ENCODE measurements around the gene PAIP1.

Gene PAIP1

GRCh38 chr5:43536972-43537371 is 19.9 kb downstream of the PAIP1 start:
- Histone ChIP-seq H3K9me3 (ENCODE audit: insufficient read depth, low read length) (no peaks in the 10 kb centered on the region), H3K4me2 (ENCODE audit: low read length) (no peak overlapping the region), H3K27me3 (ENCODE audit: low read depth, low read length) (no peaks in the 10 kb centered on the region), H3K4me1 (ENCODE audit: low read length) (peaks cover 19% of the 10 kb centered on the region), H3K36me3 (replicated peaks; ENCODE audit: low read depth, low read length) (peaks cover 38% of the 10 kb centered on the region), H3K27ac (ENCODE audit: low read length) (no peak overlapping the region), H3K79me2 (ENCODE audit: low read length) (peaks cover 3% of the 10 kb centered on the region; the same call in 1 of the 2 replicates), H3K4me3 (ENCODE audit: low read length) (no peak overlapping the region), H3K9ac (ENCODE audit: low read length) (no peak overlapping the region), H4K20me1 (ENCODE audit: insufficient read depth, low read length) (no peaks in the 10 kb centered on the region), H2AFZ (ENCODE audit: low read depth, low read length) (no peak overlapping the region)
- TF ChIP-seq EZH2phosphoT487 (IDR thresholded peaks at IDR 0.05; ENCODE audit: low read depth) (no peak), CTCF (IDR thresholded peaks at IDR 0.05; ENCODE audit: low read depth, low read length) (no peak)

DNA sequence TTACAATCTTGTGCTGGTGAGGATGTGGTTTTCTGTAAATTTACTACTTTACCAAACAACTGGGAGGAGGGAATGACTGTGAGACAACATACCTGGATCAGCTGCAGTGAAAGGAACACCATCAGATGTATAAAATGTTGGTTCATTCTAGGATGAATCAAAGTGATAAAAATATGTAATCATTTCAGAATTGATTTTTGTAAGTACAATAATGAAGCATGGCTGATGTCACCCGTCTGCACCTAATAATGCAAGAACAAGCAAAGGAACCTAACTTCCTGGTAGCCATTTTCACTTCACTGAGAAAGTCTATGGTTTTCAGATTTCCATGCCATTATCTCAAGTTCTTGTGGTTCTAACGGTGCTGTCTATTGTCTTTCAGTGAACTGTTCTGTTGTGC is 23.2 kb downstream of the PAIP1 start:
- Histone ChIP-seq H3K9ac (ENCODE audit: low read length) (no peak overlapping the region), H3K9me3 (ENCODE audit: insufficient read depth, low read length) (no peaks in the 10 kb centered on the region), H3K36me3 (replicated peaks; ENCODE audit: low read depth, low read length) (peaks cover 39% of the 10 kb centered on the region), H4K20me1 (ENCODE audit: insufficient read depth, low read length) (no peaks in the 10 kb centered on the region), H2AFZ (ENCODE audit: low read depth, low read length) (no peak overlapping the region), H3K27ac (ENCODE audit: low read length) (peak overlapping the region; percentile 46), H3K4me3 (ENCODE audit: low read length) (no peak overlapping the region), H3K27me3 (ENCODE audit: low read depth, low read length) (no peaks in the 10 kb centered on the region), H3K4me2 (ENCODE audit: low read length) (no peak overlapping the region), H3K79me2 (ENCODE audit: low read length) (no peaks in the 10 kb centered on the region), H3K4me1 (ENCODE audit: low read length) (peaks cover 37% of the 10 kb centered on the region)
- TF ChIP-seq CTCF (IDR thresholded peaks at IDR 0.05; ENCODE audit: low read depth, low read length) (no peak), EZH2phosphoT487 (IDR thresholded peaks at IDR 0.05; ENCODE audit: low read depth) (no peak)

- Histone ChIP-seq H3K9ac (ENCODE audit: low read length) (peak overlapping the region; percentile 46), H3K4me2 (ENCODE audit: low read length) (peak overlapping the region; percentile 71), H3K9me3 (ENCODE audit: insufficient read depth, low read length) (no peaks in the 10 kb centered on the region), H2AFZ (ENCODE audit: low read depth, low read length) (no peak overlapping the region), H3K27ac (ENCODE audit: low read length) (peak overlapping the region; percentile 70), H4K20me1 (ENCODE audit: insufficient read depth, low read length) (no peaks in the 10 kb centered on the region), H3K36me3 (replicated peaks; ENCODE audit: low read depth, low read length) (peaks cover 39% of the 10 kb centered on the region), H3K4me3 (ENCODE audit: low read length) (peak overlapping the region; percentile 45), H3K4me1 (ENCODE audit: low read length) (peaks cover 34% of the 10 kb centered on the region), H3K27me3 (ENCODE audit: low read depth, low read length) (no peaks in the 10 kb centered on the region), H3K79me2 (ENCODE audit: low read length) (no peaks in the 10 kb centered on the region)
- TF ChIP-seq CTCF (IDR thresholded peaks at IDR 0.05; ENCODE audit: low read depth, low read length) (no peak), EZH2phosphoT487 (IDR thresholded peaks at IDR 0.05; ENCODE audit: low read depth) (no peak)
Observed at GRCh38 chr5:43530648-43531047, 26.2 kb downstream of the PAIP1 start.

DNA sequence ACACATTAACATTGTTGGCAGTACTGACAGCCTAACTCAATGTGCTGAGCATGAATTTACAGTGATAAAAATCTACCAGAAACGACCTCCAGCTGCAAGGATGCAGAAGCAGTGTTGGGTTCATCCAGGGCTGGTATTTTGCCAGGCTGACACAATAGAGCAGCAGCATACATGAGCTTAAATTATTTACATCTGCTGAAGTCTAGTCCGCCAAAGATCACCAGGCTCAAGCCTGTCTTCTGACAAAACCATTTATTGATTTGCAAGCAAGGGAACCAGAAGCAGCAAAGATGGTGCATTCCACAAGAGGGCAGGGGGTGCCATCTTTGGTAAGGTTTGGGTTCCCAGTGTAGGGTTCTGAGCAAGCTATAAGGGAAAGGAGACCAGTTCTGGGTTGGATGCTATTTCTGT is 33.2 kb downstream of the PAIP1 start:
- no peak for TF ChIP-seq CTCF (IDR thresholded peaks at IDR 0.05; ENCODE audit: low read depth, low read length)
- no peak for TF ChIP-seq EZH2phosphoT487 (IDR thresholded peaks at IDR 0.05; ENCODE audit: low read depth)
- Histone ChIP-seq H3K4me1 (ENCODE audit: low read length) (no peaks in the 10 kb centered on the region), H3K4me2 (ENCODE audit: low read length) (no peak overlapping the region), H3K4me3 (ENCODE audit: low read length) (no peak overlapping the region), H3K27me3 (ENCODE audit: low read depth, low read length) (no peaks in the 10 kb centered on the region), H3K9me3 (ENCODE audit: insufficient read depth, low read length) (no peaks in the 10 kb centered on the region), H2AFZ (ENCODE audit: low read depth, low read length) (no peak overlapping the region), H3K9ac (ENCODE audit: low read length) (no peak overlapping the region), H3K27ac (ENCODE audit: low read length) (no peak overlapping the region), H3K36me3 (replicated peaks; ENCODE audit: low read depth, low read length) (peaks cover 20% of the 10 kb centered on the region), H3K79me2 (ENCODE audit: low read length) (no peaks in the 10 kb centered on the region), H4K20me1 (ENCODE audit: insufficient read depth, low read length) (no peaks in the 10 kb centered on the region)
